Omental fat pad (tissue), 4 donors: Measurements from ENCODE around the gene CAPN12. TPM values are rescaled to one million over a fixed set of nuclear protein-coding genes. Genes with fewer than 3 reads are reported as not detected.
"Not testable (repeated sequence)": the region's sequence is repeated elsewhere in the genome, so short reads cannot be mapped to it uniquely, and the experiment has no call there.

Experiments used
- ATAC-seq: fragments of 150-250 bp; one replicate; pipeline ENCODE4 v1.9.1; 2016; ENCODE audit warnings: mild to moderate bottlenecking, moderate library complexity; ENCODE audit not compliant: low FRiP score
- DNase-seq: peaks from one replicate; pipeline ENCODE4 v3.0.0-alpha.2; 2019; ENCODE audit warnings: low spot score
- CTCF ChIP-seq, 3 donors: fragments of 450-650 bp; IDR thresholded peaks; one replicate each; pipeline ENCODE4 v1.5.1; 2016 to 2017; ENCODE audit warnings: antibody characterized with exemption in 3 of 3, mild to moderate bottlenecking in 3 of 3, moderate library complexity in 2 of 3
- total RNA-seq, 4 donors: library from RNA; depleted of rRNA; stranded (reverse); fragments of >200 nt; gene quantifications; one replicate each; pipeline ENCODE4 v1.1.0, GENCODE V29; 2016

Gene CAPN12
- total RNA-seq, 4 donors from 2014 or later = 1.0 to 2.5 (median 1.4) TPM

- ATAC-seq (no peak), DNase-seq (no peak)
- TF ChIP-seq CTCF (IDR thresholded peaks at IDR 0.05) = no peak
These were observed 30.1 kb upstream of the CAPN12 start for GRCh38 chr19:38774181-38774950.

- no peak for DNase-seq
- no peak for ATAC-seq
- no peak for TF ChIP-seq CTCF (IDR thresholded peaks at IDR 0.05)
These were observed 29.3 kb upstream of the CAPN12 start, which contains the start of gene LGALS7 for GRCh38 chr19:38773469-38774177. TSS of gene LGALS7 (minus strand) at chr19:38773517. CDS start at chr19:38773492, 25 bp downstream.

- not testable (repeated sequence) for ATAC-seq
These were observed 27.3 kb upstream of the CAPN12 start for GRCh38 chr19:38771569-38771968.

GRCh38 chr19:38770949-38771275 lies 26.6 kb upstream of the CAPN12 start:
- not testable (repeated sequence) for DNase-seq
- peak; percentile 71 for ATAC-seq

More at GRCh38 chr19:38771569-38771968, 27.3 kb upstream of the CAPN12 start:
- not testable (repeated sequence) for DNase-seq

- DNase-seq = not testable (repeated sequence)
- peak; percentile 18 for ATAC-seq
These were observed 26.1 kb upstream of the CAPN12 start for GRCh38 chr19:38770228-38770948.

GRCh38 chr19:38769635-38770211 lies 25.4 kb upstream of the CAPN12 start:
- ATAC-seq = peak; percentile 73
- peak in 2 of 3 donors; percentile 55 to 90 for TF ChIP-seq CTCF (IDR thresholded peaks at IDR 0.05)
- DNase-seq = peak; percentile 91

GRCh38 chr19:38766276-38767047 lies 22.2 kb upstream of the CAPN12 start:
- DNase-seq (no peak), ATAC-seq (no peak)
- TF ChIP-seq CTCF (IDR thresholded peaks at IDR 0.05) = no peak

- no peak for TF ChIP-seq CTCF (IDR thresholded peaks at IDR 0.05)
- DNase-seq = no peak
These were observed 20.9 kb upstream of the CAPN12 start for GRCh38 chr19:38765214-38765613.

More at GRCh38 chr19:38765214-38765613, 20.9 kb upstream of the CAPN12 start:
- ATAC-seq = no peak
